ENCODE data around the gene EP400. TPM values are rescaled to one million over a fixed set of nuclear protein-coding genes. Genes with fewer than 3 reads are reported as not detected.

Gene EP400
- total and polyA plus RNA-seq, 12 donors = 11.5 to 43.2 (median 28.8) TPM

- no peak for DNase-seq
- H3K36me3 ChIP-seq (replicated peaks in 1 of 2) = peaks cover 0 to 81% of the 10 kb centered on the region in 2 donors
- intact Hi-C loops (cut with DNase I) = no loop called here
Observed at GRCh38 chr12:132065203-132065602, 115.5 kb downstream of the EP400 start.

GRCh38 chr12:132065609-132066344 is 116.0 kb downstream of the EP400 start:
- Histone ChIP-seq H3K27ac (no peak overlapping the region), H3K4me1 (replicated peaks in 1 of 2) (no peaks in the 10 kb centered on the region), H3K36me3 (replicated peaks in 1 of 2) (peaks cover 0 to 82% of the 10 kb centered on the region in 2 donors), H3K27me3 (no peaks in the 10 kb centered on the region), H3K9me3 (replicated peaks in 1 of 3) (no peaks in the 10 kb centered on the region), H3K4me3 (no peak overlapping the region)
- intact Hi-C loops (cut with DNase I) = no loop called here
- TF ChIP-seq CTCF (IDR thresholded peaks at IDR 0.05) (no peak), POLR2A (IDR thresholded peaks at IDR 0.05) (no peak)
- 82 to 89% (median 86%) methylated on average over 4 of the region's 4 CpGs for WGBS, 4 donors
- no peak for DNase-seq

More at GRCh38 chr12:132065203-132065602, 115.5 kb downstream of the EP400 start:
- Histone ChIP-seq H3K27ac (no peak overlapping the region), H3K27me3 (no peaks in the 10 kb centered on the region), H3K4me1 (replicated peaks in 1 of 2) (no peaks in the 10 kb centered on the region), H3K9me3 (replicated peaks in 1 of 3) (no peaks in the 10 kb centered on the region), H3K4me3 (no peak overlapping the region)
- WGBS, 4 donors = 93 to 99% (median 98%) methylated on average over 5 to 10 of the region's 10 CpGs
- TF ChIP-seq CTCF (IDR thresholded peaks at IDR 0.05) (no peak), POLR2A (IDR thresholded peaks at IDR 0.05) (no peak)

GRCh38 chr12:132066345-132066685 is 116.6 kb downstream of the EP400 start:
- peaks cover 0 to 84% of the 10 kb centered on the region in 2 donors for H3K36me3 ChIP-seq (replicated peaks in 1 of 2)

GRCh38 chr12:132066749-132067148 is 117.0 kb downstream of the EP400 start:
- WGBS, 4 donors = 91 to 95% (median 93%) methylated on average over 18 to 23 of the region's 23 CpGs
- Histone ChIP-seq H3K36me3 (replicated peaks in 1 of 2) (peaks cover 0 to 84% of the 10 kb centered on the region in 2 donors), H3K9me3 (replicated peaks in 1 of 3) (no peaks in the 10 kb centered on the region), H3K27me3 (no peaks in the 10 kb centered on the region), H3K4me1 (replicated peaks in 1 of 2) (peaks cover 0 to 1% of the 10 kb centered on the region in 2 donors), H3K4me3 (no peak overlapping the region), H3K27ac (no peak overlapping the region)
- TF ChIP-seq POLR2A (IDR thresholded peaks at IDR 0.05) (no peak), CTCF (IDR thresholded peaks at IDR 0.05) (no peak)
- no peak for DNase-seq
- intact Hi-C loops (cut with DNase I) = no loop called here

More at GRCh38 chr12:132066345-132066685, 116.6 kb downstream of the EP400 start:
- Histone ChIP-seq H3K9me3 (replicated peaks in 1 of 3) (no peaks in the 10 kb centered on the region), H3K4me3 (no peak overlapping the region), H3K27me3 (no peaks in the 10 kb centered on the region), H3K27ac (no peak overlapping the region), H3K4me1 (replicated peaks in 1 of 2) (no peaks in the 10 kb centered on the region)
- intact Hi-C loops (cut with DNase I) = no loop called here
- TF ChIP-seq POLR2A (IDR thresholded peaks at IDR 0.05) (no peak), CTCF (IDR thresholded peaks at IDR 0.05) (no peak)
- no peak for DNase-seq
- 69 to 80% (median 71%) methylated on average over 13 of the region's 13 CpGs for WGBS, 4 donors

All from adrenal gland (tissue), 12 donors.